SJCRH30 (cell line): ENCODE data around the gene ZFAND2B. TPM values are rescaled to one million over a fixed set of nuclear protein-coding genes. Genes with fewer than 3 reads are reported as not detected.

Source experiments
- DNase-seq, 2 experiments: peaks; one replicate each; pipeline ENCODE4 v3.0.0-alpha.2; 2015 to 2020
- H3K27ac ChIP-seq: fragments of 250-450 bp; sonication (Bioruptor Pico); 2 replicates; pipeline ENCODE4 v1.5.1; 2020; ENCODE audit warnings: mild to moderate bottlenecking, moderate library complexity
- H3K27me3 ChIP-seq: fragments of 250-450 bp; sonication (Bioruptor Pico); 2 replicates; pipeline ENCODE4 v1.5.1; 2020; ENCODE audit warnings: mild to moderate bottlenecking, moderate library complexity
- H3K36me3 ChIP-seq: fragments of 250-450 bp; sonication (Bioruptor Pico); 2 replicates; pipeline ENCODE4 v1.5.1; 2020; ENCODE audit warnings: mild to moderate bottlenecking, moderate library complexity
- H3K4me1 ChIP-seq: fragments of 250-450 bp; sonication (Bioruptor Pico); 2 replicates; pipeline ENCODE4 v1.5.1; 2020; ENCODE audit warnings: mild to moderate bottlenecking, moderate library complexity
- H3K4me3 ChIP-seq: fragments of 250-450 bp; sonication (Bioruptor Pico); 2 replicates; pipeline ENCODE4 v1.5.1; 2020; ENCODE audit warnings: mild to moderate bottlenecking, moderate library complexity
- H3K9me3 ChIP-seq: fragments of 250-450 bp; sonication (Bioruptor Pico); replicated peaks from 2 replicates; pipeline ENCODE4 v1.5.1; 2020; ENCODE audit warnings: mild to moderate bottlenecking, moderate library complexity
- total RNA-seq: library from RNA; depleted of rRNA; stranded (reverse); fragments of >200 nt; shearing (Covaris generic); gene quantifications from 2 replicates; pipeline ENCODE4 v1.2.3, GENCODE V29; 2014

ZFAND2B gene
- total RNA-seq, 1 experiment from 2014 or later, result 16.0 TPM

DNA sequence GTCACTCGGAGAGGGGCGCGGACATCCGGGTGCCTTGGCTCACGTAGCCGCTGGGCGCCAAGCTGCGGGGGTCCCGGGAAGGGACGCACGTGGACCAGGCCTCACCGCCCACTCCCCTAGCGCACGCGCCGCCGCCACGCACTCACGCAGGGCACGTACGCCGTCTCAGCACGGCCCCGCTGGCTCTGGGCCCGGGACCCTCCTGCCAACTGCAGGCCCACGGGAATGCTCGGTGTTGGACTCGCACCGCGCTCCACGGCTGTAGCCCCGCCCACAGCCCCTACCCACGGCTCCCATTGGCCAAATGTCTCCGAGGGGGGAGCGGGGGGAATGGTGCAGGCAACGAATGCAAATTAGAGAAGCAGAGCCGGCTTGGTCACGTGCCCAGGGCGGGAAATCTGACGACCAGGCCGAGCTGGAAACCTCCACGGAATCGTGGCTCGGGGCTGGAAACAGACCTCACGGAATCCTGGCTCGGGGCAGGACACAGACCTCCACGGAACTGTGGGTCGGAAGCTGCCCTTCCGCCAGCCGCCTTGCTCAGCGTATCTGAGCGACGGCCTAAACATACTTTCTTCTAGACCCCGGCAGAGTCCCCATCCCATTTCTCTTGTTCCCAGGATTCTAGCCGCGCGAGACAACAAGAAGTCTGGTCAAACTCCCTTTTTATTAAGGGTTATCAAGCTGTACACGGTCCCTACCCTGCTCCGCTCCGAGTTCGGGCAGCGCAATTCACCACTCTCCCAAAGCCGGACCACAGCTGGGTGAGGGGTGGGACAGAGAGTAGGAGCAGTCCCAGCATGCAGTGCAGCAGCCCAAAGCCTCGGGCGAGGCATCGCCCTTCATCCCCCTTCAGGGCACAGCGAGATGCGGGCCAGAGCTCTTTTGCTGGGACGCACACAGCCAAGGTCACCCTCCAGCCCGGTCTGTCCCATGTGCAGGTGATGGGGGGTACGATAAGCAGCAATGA, 12.4 kb downstream of the ZFAND2B start, which contains the start of gene ABCB6:
Gene ABCB6, minus strand, starts transcription at position 227 of the 970 bp plus-strand sequence. CDS start 285 bp downstream, outside the sequence.
- H3K4me3 ChIP-seq, result peak within 1 kb of the TSS; percentile 61
- peaks cover 6% of the 10 kb centered on the region for H3K4me1 ChIP-seq
- H3K27me3 ChIP-seq, result no peaks in the 10 kb centered on the region
- DNase-seq, result peak; percentile 97 to 98
- H3K27ac ChIP-seq, result peak within 1 kb of the TSS; percentile 80
- H3K9me3 ChIP-seq, result no peaks in the 10 kb centered on the region
- peaks cover 14% of the 10 kb centered on the region for H3K36me3 ChIP-seq

DNA sequence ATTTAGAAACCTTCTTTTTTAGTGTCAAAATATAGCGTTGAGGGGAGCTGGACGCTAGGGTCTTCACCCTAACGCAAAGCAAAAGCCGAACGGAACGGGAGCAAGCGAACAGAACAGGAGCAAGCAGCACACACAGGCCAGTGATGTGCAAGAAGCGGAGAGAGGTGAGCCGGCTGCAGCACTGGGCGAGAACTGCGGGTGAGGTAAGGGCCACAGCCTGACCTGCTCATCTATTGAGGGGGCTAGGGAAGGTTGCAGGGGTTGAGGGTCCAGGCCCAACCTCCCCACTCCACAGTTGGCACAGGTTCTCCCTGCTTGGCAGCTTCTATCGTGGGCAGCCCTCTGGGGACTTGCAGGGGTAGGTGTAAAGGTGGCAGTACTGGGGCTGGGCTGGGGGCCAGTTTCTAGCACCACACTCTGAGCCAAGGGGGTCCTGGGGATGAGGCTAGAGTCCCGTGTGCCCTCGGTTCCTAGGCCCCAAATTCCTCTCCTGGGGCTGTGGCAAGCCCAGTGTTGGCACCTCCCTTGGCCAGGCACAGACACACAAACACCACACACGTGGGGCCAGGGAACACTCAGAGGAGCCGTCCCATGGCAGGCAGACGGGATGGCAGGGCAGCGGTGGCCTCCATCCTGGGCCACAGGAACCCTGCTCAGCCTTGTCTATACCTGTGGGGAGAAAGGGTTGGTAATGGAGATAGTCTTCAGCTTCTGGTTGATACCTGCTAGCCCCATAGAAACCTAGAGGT, 13.4 kb downstream of the ZFAND2B start:
- Histone ChIP-seq H3K9me3 (no peaks in the 10 kb centered on the region), H3K27ac (no peak overlapping the region), H3K27me3 (no peaks in the 10 kb centered on the region), H3K4me1 (peaks cover 6% of the 10 kb centered on the region), H3K36me3 (peaks cover 7% of the 10 kb centered on the region), H3K4me3 (no peak overlapping the region)
- no peak for DNase-seq

DNA sequence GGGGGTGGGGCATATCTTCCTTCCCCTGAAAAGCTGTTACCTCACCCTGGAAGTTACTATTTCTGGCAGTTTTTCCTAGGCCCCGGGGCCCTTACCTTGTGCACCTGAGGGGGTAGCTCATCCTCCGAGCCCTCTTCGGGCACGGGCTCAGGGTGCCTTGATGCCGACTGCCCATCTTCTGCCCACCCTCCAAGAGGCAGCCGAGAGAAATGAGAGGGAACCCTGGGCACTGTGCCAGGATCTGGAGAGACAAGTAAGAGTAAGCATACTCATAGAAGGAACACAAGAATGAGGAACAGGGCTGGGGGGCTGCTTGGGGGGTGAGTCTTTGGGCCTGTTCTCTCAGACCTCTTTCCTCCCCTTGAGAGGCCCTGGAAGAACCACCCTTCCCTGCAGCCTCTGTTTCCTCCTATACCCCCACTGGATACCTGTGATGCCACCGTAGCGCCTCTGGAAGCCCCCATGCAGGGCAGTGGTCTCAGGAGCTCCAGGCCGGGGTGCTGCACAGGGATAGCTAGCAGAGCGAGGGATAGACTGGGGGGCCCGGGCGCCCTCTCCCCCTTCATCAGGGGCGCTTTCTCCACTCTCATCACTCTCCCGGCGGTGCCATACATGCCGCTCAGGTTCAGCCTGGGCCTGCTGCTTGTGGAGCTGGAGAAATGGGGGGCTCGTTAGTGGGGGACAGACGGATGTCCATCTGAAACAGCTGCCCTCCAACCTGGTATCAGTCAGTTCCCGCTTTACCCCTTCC, 14.2 kb downstream of the ZFAND2B start:
- Histone ChIP-seq H3K27ac (no peak overlapping the region), H3K4me1 (peaks cover 6% of the 10 kb centered on the region), H3K4me3 (no peak overlapping the region)

DNA sequence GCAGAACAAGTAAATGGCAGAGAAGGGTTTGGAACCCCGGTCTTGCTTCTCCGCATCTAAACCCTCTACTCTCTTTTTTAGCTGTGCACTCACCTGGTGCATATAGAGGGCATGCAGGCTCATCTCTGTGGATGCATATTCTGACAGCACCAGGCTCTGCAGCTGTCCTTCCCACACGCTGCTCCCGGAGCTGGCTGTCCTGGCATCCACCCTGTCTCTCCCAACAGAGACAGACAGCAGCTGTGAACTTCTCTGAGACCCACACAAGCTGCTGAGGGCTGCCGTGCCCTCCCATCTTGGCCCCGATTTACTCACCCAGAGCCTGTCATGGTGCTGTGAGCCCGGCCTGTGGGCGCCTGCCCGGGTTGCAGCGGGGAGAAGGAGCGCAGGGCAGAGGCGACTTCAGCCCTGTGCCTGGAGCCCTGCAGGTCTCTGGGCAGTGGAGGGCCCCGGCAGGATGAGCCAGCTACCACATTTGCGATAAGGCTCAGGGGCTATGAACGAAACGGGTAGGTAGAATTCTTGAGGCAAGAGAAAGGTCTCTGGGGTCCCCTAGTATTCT, 15.5 kb downstream of the ZFAND2B start:
- Histone ChIP-seq H3K4me1 (peaks cover 6% of the 10 kb centered on the region), H3K36me3 (peaks cover 4% of the 10 kb centered on the region; the same call in 1 of the 2 replicates), H3K9me3 (no peaks in the 10 kb centered on the region), H3K27ac (no peak overlapping the region), H3K4me3 (no peak overlapping the region), H3K27me3 (no peaks in the 10 kb centered on the region)
- DNase-seq, result no peak

More for the DNA sequence above, 14.2 kb downstream of the ZFAND2B start:
- DNase-seq, result no peak
- Histone ChIP-seq H3K9me3 (no peaks in the 10 kb centered on the region), H3K36me3 (peaks cover 4% of the 10 kb centered on the region; the same call in 1 of the 2 replicates), H3K27me3 (no peaks in the 10 kb centered on the region)

DNA sequence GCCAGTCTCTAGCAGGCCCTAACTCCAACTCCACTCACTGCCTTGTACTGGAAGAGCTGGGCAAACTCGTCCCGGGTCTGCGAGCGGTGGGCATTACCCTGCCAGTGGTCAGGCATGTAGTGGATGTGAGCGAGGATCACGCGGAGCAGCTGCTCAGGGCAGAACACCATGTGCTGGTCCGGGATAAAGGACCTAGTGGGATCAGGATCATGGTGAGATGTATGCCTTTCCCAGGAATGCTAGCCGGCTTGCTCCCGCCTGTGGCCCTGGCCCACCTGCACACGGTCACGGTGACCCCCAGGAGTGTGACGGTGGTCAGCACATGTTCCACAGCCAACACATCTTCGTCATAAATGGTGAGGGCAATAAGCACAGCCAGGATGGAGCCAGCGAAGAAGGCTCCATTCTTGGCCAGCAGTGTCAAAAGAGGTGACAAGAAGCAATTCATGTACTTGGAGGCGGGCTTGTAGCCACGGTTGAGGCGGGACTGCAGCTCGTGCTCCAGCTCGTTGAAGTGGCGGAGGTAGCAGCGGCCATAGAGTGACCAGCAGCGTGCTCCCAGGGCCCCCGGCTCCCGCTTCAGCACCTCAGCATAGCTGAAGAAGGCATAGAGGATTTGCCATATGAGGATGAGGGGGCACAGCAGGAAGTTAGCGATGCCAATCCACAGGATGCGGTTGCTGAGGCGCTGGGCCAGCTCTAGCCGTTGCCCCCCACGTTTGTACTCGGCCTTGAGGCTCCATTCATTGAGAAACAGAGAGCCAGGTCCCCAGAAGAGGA, 17.4 kb downstream of the ZFAND2B start:
- Histone ChIP-seq H3K36me3 (peaks cover 4% of the 10 kb centered on the region), H3K9me3 (no peaks in the 10 kb centered on the region), H3K4me1 (peaks cover 10% of the 10 kb centered on the region), H3K27ac (no peak overlapping the region), H3K4me3 (no peak overlapping the region), H3K27me3 (no peaks in the 10 kb centered on the region)
- DNase-seq, result no peak

DNA sequence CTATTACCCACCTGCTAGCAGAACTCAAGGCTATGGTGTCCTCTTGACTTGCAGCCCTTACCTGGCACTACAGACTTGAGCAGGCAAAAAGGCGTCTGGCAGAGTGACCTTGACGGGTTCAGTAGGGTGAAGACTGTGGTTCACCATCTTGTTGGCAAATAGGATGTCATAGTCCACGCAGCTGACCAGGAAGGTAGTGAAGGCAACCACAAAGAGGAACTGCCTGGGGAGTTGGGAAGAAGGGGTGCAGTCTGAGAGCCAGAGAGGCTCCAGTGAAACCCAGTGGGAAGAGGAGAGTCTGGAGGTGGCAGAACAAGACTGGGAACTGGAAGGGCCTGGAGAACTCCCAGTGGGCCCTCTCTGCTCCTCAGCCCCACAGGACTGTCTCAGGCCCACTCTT, 18.8 kb downstream of the ZFAND2B start:
- Histone ChIP-seq H3K27ac (no peak overlapping the region), H3K4me1 (peaks cover 4% of the 10 kb centered on the region; the same call in 1 of the 2 replicates), H3K9me3 (no peaks in the 10 kb centered on the region), H3K27me3 (no peaks in the 10 kb centered on the region), H3K36me3 (peaks cover 3% of the 10 kb centered on the region), H3K4me3 (no peak overlapping the region)
- no peak for DNase-seq

DNA sequence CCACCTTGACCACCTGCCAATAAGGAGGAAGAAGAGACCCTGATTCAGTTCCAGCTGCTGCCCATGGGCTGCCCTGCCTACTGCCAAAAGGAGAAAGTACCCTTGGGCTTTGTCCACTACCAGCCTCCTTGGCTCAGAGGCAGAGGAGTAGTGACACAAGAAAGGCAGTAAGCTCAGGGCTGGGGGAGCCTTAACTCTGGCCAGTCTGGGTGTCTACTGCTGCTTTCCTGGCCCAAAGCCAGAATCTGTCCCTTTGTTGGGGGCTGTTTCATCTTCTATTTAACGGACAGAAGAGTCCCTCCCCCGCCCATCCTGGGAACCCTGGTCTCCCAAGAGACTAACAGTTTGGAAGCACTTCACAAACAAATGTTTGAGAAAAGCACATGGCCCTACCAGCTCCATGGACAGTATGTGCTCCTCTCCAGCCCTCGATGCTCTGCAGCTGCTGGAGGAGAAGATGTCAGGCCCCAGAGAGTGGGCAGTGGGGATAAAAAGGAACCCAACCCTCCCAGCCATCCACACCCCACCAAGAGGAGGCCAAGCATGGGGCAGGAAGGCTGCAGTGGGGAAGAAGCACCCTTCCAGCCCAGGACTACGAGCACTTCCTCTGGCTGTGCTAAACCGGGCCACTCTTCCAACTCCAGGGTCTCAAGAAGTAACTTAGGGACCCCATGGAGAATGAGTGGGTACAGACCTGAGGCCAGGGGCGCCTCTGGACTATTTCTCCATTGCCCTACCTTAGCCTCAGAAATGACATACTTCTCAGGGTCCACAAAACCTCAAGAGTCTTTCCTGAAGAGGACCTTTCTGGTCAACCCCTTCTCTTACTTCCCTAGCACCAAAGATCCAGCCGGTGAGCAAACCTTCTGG, 21.7 kb downstream of the ZFAND2B start:
- peak in 1 of 2 experiments; percentile 15 for DNase-seq
- Histone ChIP-seq H3K4me1 (peaks cover 4% of the 10 kb centered on the region; the same call in 1 of the 2 replicates), H3K36me3 (peaks cover 2% of the 10 kb centered on the region), H3K27ac (peak overlapping the region; percentile 40; the same call in 1 of the 2 replicates), H3K4me3 (peak overlapping the region; percentile 76), H3K27me3 (no peaks in the 10 kb centered on the region), H3K9me3 (no peaks in the 10 kb centered on the region)

DNA sequence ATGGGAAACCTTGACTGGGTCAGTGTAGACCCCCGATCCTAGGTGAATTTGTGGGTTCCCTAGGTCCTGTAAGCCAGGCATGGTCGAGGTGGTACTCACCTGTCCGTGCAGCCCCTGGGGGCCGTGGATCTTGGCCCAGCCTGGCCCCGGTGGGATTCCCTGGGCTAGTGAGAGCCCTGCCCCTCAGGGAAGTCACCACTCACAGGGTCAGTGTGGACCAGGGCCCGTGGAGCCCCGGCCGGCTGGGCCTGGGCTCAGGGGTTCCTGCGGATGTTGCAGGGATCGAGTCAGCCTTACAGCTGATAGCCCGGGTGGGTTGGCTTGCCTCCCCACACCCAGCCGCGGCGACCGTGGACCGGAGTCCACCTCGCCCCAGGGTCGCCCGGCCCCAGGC, 22.3 kb downstream of the ZFAND2B start:
- H3K27me3 ChIP-seq, result no peaks in the 10 kb centered on the region
- peaks cover 4% of the 10 kb centered on the region; the same call in 1 of the 2 replicates for H3K4me1 ChIP-seq
- H3K9me3 ChIP-seq, result no peaks in the 10 kb centered on the region
- DNase-seq, result no peak
- H3K27ac ChIP-seq, result peak overlapping the region; percentile 40; the same call in 1 of the 2 replicates
- H3K4me3 ChIP-seq, result peak overlapping the region; percentile 76
- H3K36me3 ChIP-seq, result peaks cover 2% of the 10 kb centered on the region

DNA sequence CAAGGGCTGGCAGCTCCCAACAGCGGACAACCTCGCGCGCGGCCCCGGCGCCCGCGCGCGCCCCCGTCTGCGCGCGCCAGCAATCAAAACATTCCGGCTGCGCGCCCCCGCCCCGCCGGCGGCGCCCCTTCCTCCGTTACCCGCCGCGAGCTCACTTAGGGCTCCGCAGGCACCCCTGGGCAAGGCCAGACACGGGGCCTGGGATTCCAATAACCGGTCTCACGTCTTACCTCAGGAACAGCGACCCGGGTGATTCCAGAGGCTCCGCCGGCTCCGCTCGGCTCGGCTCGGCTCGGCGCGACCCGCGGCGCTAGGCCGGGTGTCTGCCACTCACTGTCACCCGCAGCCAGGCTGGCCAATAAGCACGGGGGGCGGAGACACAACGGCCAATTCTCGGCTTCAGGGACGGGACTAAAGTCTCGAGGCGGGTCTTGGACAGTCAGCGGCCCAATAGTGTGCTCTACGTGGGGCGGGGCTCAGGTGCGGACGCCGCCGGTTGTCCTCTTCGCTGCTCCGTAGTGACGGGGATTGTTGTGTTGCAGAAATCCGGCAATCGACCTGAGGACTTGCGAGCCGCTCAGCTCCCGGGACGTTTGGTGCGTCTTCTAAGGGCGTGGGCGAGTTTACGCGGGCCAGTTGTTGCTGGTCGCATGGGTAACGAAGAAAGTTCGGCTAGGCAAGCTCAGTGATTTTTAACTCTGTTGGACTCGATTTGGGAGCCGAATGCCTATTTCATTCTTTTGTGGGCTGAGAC, 22.9 kb downstream of the ZFAND2B start, which contains the start of the genes ANKZF1 and ATG9A:
Gene ANKZF1, plus strand, starts transcription at position 502 of the 754 bp plus-strand sequence. CDS start 452 bp downstream, outside the sequence.
Gene ATG9A, minus strand, starts transcription at position 332 of the 754 bp plus-strand sequence. CDS start 1,612 bp downstream, outside the sequence.
- Histone ChIP-seq H3K27me3 (no peaks in the 10 kb centered on the region), H3K4me1 (peaks cover 4% of the 10 kb centered on the region; the same call in 1 of the 2 replicates), H3K27ac (peak within 1 kb of the TSS; percentile 40), H3K4me3 (peak within 1 kb of the TSS; percentile 76), H3K36me3 (peaks cover 2% of the 10 kb centered on the region), H3K9me3 (no peaks in the 10 kb centered on the region)
- DNase-seq, result peak; percentile 97 to 99

DNA sequence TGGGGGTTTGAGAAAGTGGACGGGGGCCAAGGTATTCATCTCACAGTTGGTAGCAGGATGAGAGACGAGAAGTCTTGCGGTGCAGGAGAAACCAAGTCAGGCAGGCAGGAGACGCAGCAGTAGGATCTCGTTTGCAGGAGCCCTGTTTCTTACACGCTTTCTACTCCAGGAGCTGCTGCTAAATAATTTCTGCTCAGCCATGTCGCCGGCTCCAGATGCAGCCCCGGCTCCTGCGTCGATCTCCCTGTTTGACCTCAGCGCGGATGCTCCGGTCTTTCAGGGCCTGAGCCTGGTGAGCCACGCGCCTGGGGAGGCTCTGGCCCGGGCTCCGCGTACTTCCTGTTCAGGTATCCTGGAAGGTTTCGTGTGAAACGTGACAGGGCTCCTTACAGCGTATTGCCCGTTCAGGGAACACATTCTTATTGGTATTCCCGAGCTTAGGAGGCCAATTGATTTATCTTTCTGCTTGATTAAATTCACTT, 23.5 kb downstream of the ZFAND2B start:
- peak; percentile 45 to 55 for DNase-seq
- no peaks in the 10 kb centered on the region for H3K27me3 ChIP-seq
- H3K36me3 ChIP-seq, result no peaks in the 10 kb centered on the region; the same call in none of the 2 replicates
- H3K4me3 ChIP-seq, result peak overlapping the region; percentile 76
- peaks cover 4% of the 10 kb centered on the region; the same call in 1 of the 2 replicates for H3K4me1 ChIP-seq
- peak overlapping the region; percentile 29 for H3K27ac ChIP-seq
- H3K9me3 ChIP-seq, result no peaks in the 10 kb centered on the region

DNA sequence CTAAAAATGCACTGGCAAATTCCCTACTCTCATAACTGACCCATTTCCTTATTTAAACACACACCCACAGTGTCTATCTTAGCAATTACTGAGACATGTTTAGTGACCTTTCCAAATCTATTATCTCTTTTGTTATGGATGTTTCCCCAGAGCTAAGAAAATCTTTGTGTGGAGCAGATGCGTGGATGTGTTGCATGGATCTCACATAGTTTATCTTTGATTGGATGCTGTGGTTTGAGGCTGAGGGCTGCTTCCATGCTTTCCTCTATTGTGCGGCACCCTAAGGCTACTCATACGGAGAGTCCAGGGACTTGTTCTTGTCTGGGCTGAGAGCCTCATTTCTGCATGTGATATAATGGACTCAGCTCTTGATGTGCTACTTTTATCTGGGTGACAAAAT, 27.7 kb downstream of the ZFAND2B start:
- no peaks in the 10 kb centered on the region for H3K9me3 ChIP-seq
- H3K4me3 ChIP-seq, result no peak overlapping the region
- peaks cover 9% of the 10 kb centered on the region for H3K36me3 ChIP-seq
- no peak overlapping the region for H3K27ac ChIP-seq
- H3K27me3 ChIP-seq, result no peaks in the 10 kb centered on the region
- no peaks in the 10 kb centered on the region for H3K4me1 ChIP-seq
- no peak for DNase-seq
